HEK293T (cell line): ENCODE results near the gene ATG16L1.

Experiments used
- BHLHE40 ChIP-seq: fragments of 450-650 bp; IDR thresholded peaks from 2 replicates; pipeline ENCODE4 v1.6.1; 2016; ENCODE audit warnings: mild to moderate bottlenecking, moderate library complexity, borderline replicate concordance
- FOXA1 ChIP-seq: fragments of 450-650 bp; IDR thresholded peaks from 2 replicates; pipeline ENCODE4 v1.6.1; 2016; ENCODE audit warnings: mild to moderate bottlenecking
- FOXK2 ChIP-seq: fragments of 450-650 bp; IDR thresholded peaks from 2 replicates; pipeline ENCODE4 v1.6.1; 2016; ENCODE audit warnings: mild to moderate bottlenecking
- L3MBTL2 ChIP-seq: fragments of 450-650 bp; conservative IDR thresholded peaks from 2 replicates; pipeline ENCODE4 v1.6.1; 2016; ENCODE audit warnings: mild to moderate bottlenecking
- LEF1 ChIP-seq: fragments of 450-650 bp; IDR thresholded peaks from 2 replicates; pipeline ENCODE4 v1.6.1; 2017; ENCODE audit warnings: mild to moderate bottlenecking, borderline replicate concordance
- NFRKB ChIP-seq: fragments of 450-650 bp; IDR thresholded peaks from 2 replicates; pipeline ENCODE4 v1.6.1; 2016; ENCODE audit warnings: mild to moderate bottlenecking, moderate library complexity
- SP1 ChIP-seq: fragments of 450-650 bp; IDR thresholded peaks from 2 replicates; pipeline ENCODE4 v1.6.1; 2017
- SUZ12 ChIP-seq: fragments of 450-650 bp; IDR thresholded peaks from 2 replicates; pipeline ENCODE4 v1.6.1; 2016; ENCODE audit warnings: mild to moderate bottlenecking

GRCh38 chr2:233311241-233311926 is 59.9 kb downstream of the ATG16L1 start:
- TF ChIP-seq FOXK2 (no peak), LEF1 (no peak), BHLHE40 (no peak), NFRKB (no peak), SUZ12 (no peak), L3MBTL2 (no peak), SP1 (no peak), FOXA1 (no peak)
